ENCODE results near the gene AIMP1. TPM values are rescaled to one million over a fixed set of nuclear protein-coding genes. Genes with fewer than 3 reads are reported as not detected.

Gene AIMP1
- total and polyA plus RNA-seq, 8 donors, result 13.9 to 437 (median 27.2) TPM

- TF ChIP-seq POLR2AphosphoS5 (IDR thresholded peaks at IDR 0.05), result no peak
- no peak for TF ChIP-seq POLR2A (IDR thresholded peaks at IDR 0.05)
- TF ChIP-seq CTCF (IDR thresholded peaks at IDR 0.05), result no peak
- no peak for TF ChIP-seq EP300 (IDR thresholded peaks at IDR 0.05)
- DNase-seq, result no peak
- Histone ChIP-seq H3K27ac (no peak overlapping the region), H3K27me3 (no peaks in the 10 kb centered on the region), H3K36me3 (peaks cover 0 to 37% (median 30%) of the 10 kb centered on the region in 4 donors), H3K4me3 (no peak overlapping the region), H3K4me1 (no peaks in the 10 kb centered on the region), H3K9me3 (no peaks in the 10 kb centered on the region)
- WGBS, 5 donors, result 75 to 85% (median 80%) methylated on average over 4 of the region's 4 CpGs
- intact Hi-C loops (cut with DNase I; ENCODE audit: low total_unique reads), result no loop called here
These were observed 14.3 kb upstream of the AIMP1 start for GRCh38 chr4:106302062-106302438.

- H3K9me3 ChIP-seq, result no peaks in the 10 kb centered on the region
- intact Hi-C loops (cut with DNase I; ENCODE audit: low total_unique reads), result no loop called here
- no peak overlapping the region for H3K27ac ChIP-seq
- H3K27me3 ChIP-seq, result no peaks in the 10 kb centered on the region
- H3K36me3 ChIP-seq, result peaks cover 0 to 41% (median 30%) of the 10 kb centered on the region in 4 donors
- 86 to 95% (median 90%) methylated on average over 3 of the region's 3 CpGs for WGBS, 5 donors
- DNase-seq, result no peak
- no peak overlapping the region for H3K4me3 ChIP-seq
- H3K4me1 ChIP-seq, result no peaks in the 10 kb centered on the region
- TF ChIP-seq POLR2AphosphoS5 (IDR thresholded peaks at IDR 0.05) (no peak), EP300 (IDR thresholded peaks at IDR 0.05) (no peak), CTCF (IDR thresholded peaks at IDR 0.05) (no peak), POLR2A (IDR thresholded peaks at IDR 0.05) (no peak)
These were observed 12.6 kb upstream of the AIMP1 start for GRCh38 chr4:106303548-106304281.

- Histone ChIP-seq H3K36me3 (peaks cover 0 to 37% (median 26%) of the 10 kb centered on the region in 4 donors), H3K27ac (no peak overlapping the region), H3K27me3 (no peaks in the 10 kb centered on the region), H3K4me3 (no peak overlapping the region), H3K9me3 (no peaks in the 10 kb centered on the region), H3K4me1 (no peaks in the 10 kb centered on the region)
- intact Hi-C loops (cut with DNase I; ENCODE audit: low total_unique reads), result no loop called here
- no peak for DNase-seq
- TF ChIP-seq EP300 (IDR thresholded peaks at IDR 0.05) (no peak), POLR2A (IDR thresholded peaks at IDR 0.05) (no peak), CTCF (IDR thresholded peaks at IDR 0.05) (no peak), POLR2AphosphoS5 (IDR thresholded peaks at IDR 0.05) (no peak)
These were observed 11.7 kb upstream of the AIMP1 start for GRCh38 chr4:106304632-106305031.

- 91 to 96% (median 95%) methylated on average over 4 of the region's 4 CpGs for WGBS, 5 donors
- Histone ChIP-seq H3K4me1 (no peaks in the 10 kb centered on the region), H3K36me3 (peaks cover 0 to 28% (median 18%) of the 10 kb centered on the region in 4 donors), H3K27ac (no peak overlapping the region), H3K4me3 (no peak overlapping the region), H3K27me3 (no peaks in the 10 kb centered on the region), H3K9me3 (no peaks in the 10 kb centered on the region)
- DNase-seq, result no peak
- intact Hi-C loops (cut with DNase I; ENCODE audit: low total_unique reads), result no loop called here
- TF ChIP-seq POLR2AphosphoS5 (IDR thresholded peaks at IDR 0.05) (no peak), POLR2A (IDR thresholded peaks at IDR 0.05) (no peak), EP300 (IDR thresholded peaks at IDR 0.05) (no peak), CTCF (IDR thresholded peaks at IDR 0.05) (no peak)
These were observed 10.8 kb upstream of the AIMP1 start for GRCh38 chr4:106305435-106306055.

Measured in stomach (tissue), 9 donors.